Head of caudate nucleus (tissue), 42 donors: ENCODE measurements around the gene CACFD1.

Experiments used
- DNase-seq, 42 donors: peaks; one replicate each; pipeline versions ENCODE4 v3.0.0 to v3.0.0-alpha.2; 2020 to 2021; ENCODE audit warnings: mixed read lengths in 7 of 42
- intact Hi-C: fragments of 100-400 bp; cut with DNase I; formaldehyde crosslinking; loops from one replicate; pipeline ENCODE4 v1.15.0; 2022

The CACFD1 gene

GRCh38 chr9:133459476-133460404, at the start of gene CACFD1:
Gene CACFD1, plus strand, starts transcription at chr9:133459978. Its CDS starts 89 bp downstream, at chr9:133460067.
- peak; percentile 92 to 99 (median 97) for DNase-seq
- intact Hi-C loops = loop anchor here (5.0 kb wide), 1 partner anchor 42 kb away; the partner anchor contains the start of gene REXO4

GRCh38 chr9:133415170-133415569, 44.6 kb upstream of the CACFD1 start:
- intact Hi-C loops = loop anchor here (5.0 to 10.0 kb wide), 2 partner anchors 42 to 60 kb away; partner anchors contain the start of genes CACFD1, SURF1 and SURF2
- DNase-seq = no peak

- intact Hi-C loops = loop anchor here (5.0 to 10.0 kb wide), 2 partner anchors 40 to 63 kb away; partner anchors contain the start of genes CACFD1, SURF1 and SURF2
- peak; percentile 59 to 93 (median 82) for DNase-seq
Observed at GRCh38 chr9:133417541-133418461, 42.0 kb upstream of the CACFD1 start, which contains the start of gene REXO4. Gene REXO4, minus strand, starts transcription at chr9:133418010. Its CDS starts 166 bp downstream, at chr9:133417844.

GRCh38 chr9:133419005-133419404, 40.8 kb upstream of the CACFD1 start:
- intact Hi-C loops = loop anchor here (5.0 to 10.0 kb wide), 2 partner anchors 38 to 64 kb away; partner anchors contain the start of genes CACFD1, SURF1 and SURF2
- no peak for DNase-seq

- intact Hi-C loops = no loop called here
- DNase-seq = no peak
Observed at GRCh38 chr9:133420392-133420827, 39.4 kb upstream of the CACFD1 start.

- DNase-seq = no peak
Observed at GRCh38 chr9:133421615-133422542, 37.9 kb upstream of the CACFD1 start, which contains the start of gene ADAMTS13. Gene ADAMTS13, plus strand, starts transcription at chr9:133422367. Its CDS starts 77 bp downstream, at chr9:133422444.

DNA sequence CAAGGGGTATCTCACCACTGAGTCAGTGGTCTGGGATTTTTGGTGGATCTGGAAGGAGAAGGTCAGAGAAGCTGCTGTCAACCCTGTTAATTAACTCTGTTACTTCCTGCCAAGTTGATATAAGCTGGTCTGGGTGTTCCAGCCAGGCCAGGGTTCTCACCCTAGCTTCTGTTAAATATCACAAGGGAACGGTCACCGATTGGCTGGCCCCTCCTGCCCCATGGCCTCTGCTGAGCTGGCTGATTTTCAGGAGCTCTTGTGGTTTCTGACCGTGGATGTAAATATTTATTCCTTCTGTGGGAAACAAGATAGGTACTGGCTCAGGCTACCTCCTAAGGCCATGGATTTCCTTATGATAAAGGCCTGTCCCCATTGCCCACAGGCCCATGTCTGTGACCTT, 36.6 kb upstream of the CACFD1 start:
- no peak for DNase-seq
- intact Hi-C loops = no loop called here

More at GRCh38 chr9:133421615-133422542, 37.9 kb upstream of the CACFD1 start, which contains the start of gene ADAMTS13:
- intact Hi-C loops = no loop called here

DNA sequence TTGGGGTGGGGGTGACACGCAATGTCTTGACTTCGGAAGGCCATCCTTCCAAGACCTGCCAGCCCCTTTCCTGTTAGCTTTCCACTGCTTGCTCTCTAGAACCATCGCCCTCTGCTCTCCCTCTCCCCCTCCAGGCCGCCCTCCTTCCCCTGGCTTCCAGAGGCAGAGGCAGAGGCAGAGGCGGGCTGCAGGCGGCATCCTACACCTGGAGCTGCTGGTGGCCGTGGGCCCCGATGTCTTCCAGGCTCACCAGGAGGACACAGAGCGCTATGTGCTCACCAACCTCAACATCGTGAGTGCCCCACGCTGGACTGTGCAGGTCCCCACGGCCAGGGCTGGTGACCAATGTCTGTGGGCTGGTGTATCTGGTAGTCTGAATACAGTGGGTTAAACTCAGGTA, 35.6 kb upstream of the CACFD1 start:
- intact Hi-C loops = no loop called here
- no peak for DNase-seq

DNA sequence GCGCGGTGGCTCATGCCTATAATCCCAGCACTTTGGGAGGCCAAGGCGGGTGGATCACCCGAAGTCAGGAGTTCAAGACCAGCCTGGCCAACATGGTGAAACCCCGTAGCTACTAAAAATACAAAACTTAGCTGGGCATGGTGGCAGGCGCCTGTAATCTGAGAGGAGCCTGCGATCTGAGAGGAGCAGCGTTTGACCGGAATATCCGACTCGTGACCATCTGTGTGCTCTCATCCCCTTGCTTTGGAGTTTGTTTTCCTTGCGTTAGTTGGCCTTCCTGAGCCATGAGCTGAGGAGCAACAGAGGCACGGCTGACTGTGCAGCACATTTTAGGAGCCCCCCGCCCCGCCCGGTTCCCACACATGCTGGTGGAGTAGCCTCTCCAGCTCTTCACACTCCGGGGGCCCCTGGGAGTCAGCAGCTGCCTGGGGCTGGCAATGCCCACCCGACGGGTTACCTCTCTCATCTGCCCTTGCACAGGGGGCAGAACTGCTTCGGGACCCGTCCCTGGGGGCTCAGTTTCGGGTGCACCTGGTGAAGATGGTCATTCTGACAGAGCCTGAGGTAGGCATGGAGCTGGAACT, 34.6 kb upstream of the CACFD1 start:
- DNase-seq = no peak
- intact Hi-C loops = no loop called here

DNA sequence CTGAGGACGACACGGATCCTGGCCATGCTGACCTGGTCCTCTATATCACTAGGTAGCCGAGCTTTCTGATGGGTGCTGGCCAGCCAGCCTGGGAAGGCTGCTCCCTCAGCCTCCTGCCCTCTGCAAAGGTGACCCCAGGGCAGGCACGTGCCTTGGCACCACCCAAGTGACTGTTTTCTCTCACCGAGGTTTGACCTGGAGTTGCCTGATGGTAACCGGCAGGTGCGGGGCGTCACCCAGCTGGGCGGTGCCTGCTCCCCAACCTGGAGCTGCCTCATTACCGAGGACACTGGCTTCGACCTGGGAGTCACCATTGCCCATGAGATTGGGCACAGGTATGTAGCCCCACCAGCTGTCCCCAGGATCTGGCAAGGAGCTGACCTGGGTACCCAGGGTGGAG, 33.8 kb upstream of the CACFD1 start:
- no peak for DNase-seq
- intact Hi-C loops = no loop called here

- DNase-seq = no peak
- intact Hi-C loops = no loop called here
Observed at GRCh38 chr9:133427658-133428348, 32.0 kb upstream of the CACFD1 start.

GRCh38 chr9:133428617-133429101, 31.1 kb upstream of the CACFD1 start:
- intact Hi-C loops = no loop called here
- DNase-seq = no peak

GRCh38 chr9:133429214-133429613, 30.6 kb upstream of the CACFD1 start:
- intact Hi-C loops = no loop called here
- no peak for DNase-seq

DNA sequence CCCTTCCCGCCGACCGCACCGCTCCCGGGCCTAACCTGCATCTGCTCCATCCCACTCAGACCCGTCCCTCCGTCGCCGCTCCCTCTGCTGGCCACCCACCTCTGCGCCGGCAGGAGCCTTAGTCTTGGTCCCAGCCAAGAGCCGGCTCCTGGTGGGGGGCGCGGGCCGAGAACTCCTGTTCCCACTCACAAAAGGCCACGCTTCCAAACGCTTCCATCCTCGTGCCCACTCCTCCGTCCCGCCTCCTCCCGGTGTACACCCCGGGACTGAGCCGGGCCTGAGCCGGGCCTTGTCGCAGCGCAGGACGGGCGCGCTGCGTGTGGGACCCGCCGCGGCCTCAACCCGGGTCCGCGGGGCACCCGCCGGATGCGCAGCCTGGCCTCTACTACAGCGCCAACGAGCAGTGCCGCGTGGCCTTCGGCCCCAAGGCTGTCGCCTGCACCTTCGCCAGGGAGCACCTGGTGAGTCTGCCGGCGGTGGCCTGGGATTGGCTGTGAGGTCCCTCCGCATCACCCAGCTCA, 30.1 kb upstream of the CACFD1 start:
- DNase-seq = no peak
- intact Hi-C loops = no loop called here

GRCh38 chr9:133430244-133430643, 29.5 kb upstream of the CACFD1 start:
- DNase-seq = no peak
- intact Hi-C loops = no loop called here

GRCh38 chr9:133433351-133433843, 26.4 kb upstream of the CACFD1 start:
- no peak for DNase-seq
- intact Hi-C loops = no loop called here
